Measurements from ENCODE around the gene DNM3.

DNM3 gene

GRCh38 chr1:172135978-172136610 is 294.8 kb downstream of the DNM3 start:
- POLR2A ChIA-PET, result no interaction called here
- CTCF ChIA-PET, result no interaction called here
- H3K27me3 ChIP-seq (replicated peaks in 2 of 5; ENCODE audit: control insufficient read depth in 4 of 5, insufficient read depth in 5 of 5, low read length in 4 of 5), result no peaks in the 10 kb centered on the region

GRCh38 chr1:172136925-172137324 is 295.6 kb downstream of the DNM3 start:
- Histone ChIP-seq H3K4me3 (ENCODE audit: control insufficient read depth in 1 of 7, extremely low read depth in 1 of 7, insufficient read depth in 4 of 7, low read depth in 2 of 7, low read length in 6 of 7) (no peak overlapping the region), H3K36me3 (ENCODE audit: control insufficient read depth in 4 of 4, insufficient read depth in 4 of 4, low read length in 3 of 4) (no peaks in the 10 kb centered on the region), H3K9me3 (ENCODE audit: control extremely low read depth in 1 of 5, control insufficient read depth in 4 of 5, insufficient read depth in 2 of 5, low read depth in 1 of 5, low read length in 4 of 5) (no peaks in the 10 kb centered on the region), H3K4me1 (ENCODE audit: control extremely low read depth in 1 of 4, control insufficient read depth in 4 of 4, insufficient read depth in 4 of 4, low read length in 3 of 4) (no peaks in the 10 kb centered on the region), H3K27ac (ENCODE audit: insufficient read depth in 1 of 2, low read depth in 1 of 2, low read length in 2 of 2, poor library complexity in 1 of 2, severe bottlenecking in 2 of 2) (no peak overlapping the region), H3K27me3 (replicated peaks in 2 of 5; ENCODE audit: control insufficient read depth in 4 of 5, insufficient read depth in 5 of 5, low read length in 4 of 5) (no peaks in the 10 kb centered on the region)
- 94% methylated on average over 3 of the region's 5 CpGs for WGBS (ENCODE audit: insufficient coverage)
- DNase-seq, result no peak
- ChIA-PET CTCF (no interaction called here), POLR2A (no interaction called here)

More at GRCh38 chr1:172135978-172136610, 294.8 kb downstream of the DNM3 start:
- Histone ChIP-seq H3K4me3 (ENCODE audit: control insufficient read depth in 1 of 7, extremely low read depth in 1 of 7, insufficient read depth in 4 of 7, low read depth in 2 of 7, low read length in 6 of 7) (no peak overlapping the region), H3K9me3 (ENCODE audit: control extremely low read depth in 1 of 5, control insufficient read depth in 4 of 5, insufficient read depth in 2 of 5, low read depth in 1 of 5, low read length in 4 of 5) (no peaks in the 10 kb centered on the region), H3K4me1 (ENCODE audit: control extremely low read depth in 1 of 4, control insufficient read depth in 4 of 4, insufficient read depth in 4 of 4, low read length in 3 of 4) (no peaks in the 10 kb centered on the region), H3K27ac (ENCODE audit: insufficient read depth in 1 of 2, low read depth in 1 of 2, low read length in 2 of 2, poor library complexity in 1 of 2, severe bottlenecking in 2 of 2) (no peak overlapping the region), H3K36me3 (ENCODE audit: control insufficient read depth in 4 of 4, insufficient read depth in 4 of 4, low read length in 3 of 4) (no peaks in the 10 kb centered on the region)
- 100% methylated on average over 1 of the region's 4 CpGs for WGBS (ENCODE audit: insufficient coverage)
- DNase-seq, result no peak

- Histone ChIP-seq H3K36me3 (ENCODE audit: control insufficient read depth in 4 of 4, insufficient read depth in 4 of 4, low read length in 3 of 4) (no peaks in the 10 kb centered on the region), H3K27ac (ENCODE audit: insufficient read depth in 1 of 2, low read depth in 1 of 2, low read length in 2 of 2, poor library complexity in 1 of 2, severe bottlenecking in 2 of 2) (no peak overlapping the region), H3K9me3 (ENCODE audit: control extremely low read depth in 1 of 5, control insufficient read depth in 4 of 5, insufficient read depth in 2 of 5, low read depth in 1 of 5, low read length in 4 of 5) (no peaks in the 10 kb centered on the region), H3K4me3 (ENCODE audit: control insufficient read depth in 1 of 7, extremely low read depth in 1 of 7, insufficient read depth in 4 of 7, low read depth in 2 of 7, low read length in 6 of 7) (no peak overlapping the region), H3K4me1 (ENCODE audit: control extremely low read depth in 1 of 4, control insufficient read depth in 4 of 4, insufficient read depth in 4 of 4, low read length in 3 of 4) (no peaks in the 10 kb centered on the region), H3K27me3 (replicated peaks in 2 of 5; ENCODE audit: control insufficient read depth in 4 of 5, insufficient read depth in 5 of 5, low read length in 4 of 5) (no peaks in the 10 kb centered on the region)
- CTCF ChIA-PET, result no interaction called here
- POLR2A ChIA-PET, result no interaction called here
- no peak for DNase-seq
- no CpG with 5 or more reads among the region's 3 CpGs for WGBS (ENCODE audit: insufficient coverage)
Measured at GRCh38 chr1:172137703-172138454, 296.6 kb downstream of the DNM3 start.

- no peaks in the 10 kb centered on the region for H3K27me3 ChIP-seq (replicated peaks in 2 of 5; ENCODE audit: control insufficient read depth in 4 of 5, insufficient read depth in 5 of 5, low read length in 4 of 5)
- no peaks in the 10 kb centered on the region for H3K36me3 ChIP-seq (ENCODE audit: control insufficient read depth in 4 of 4, insufficient read depth in 4 of 4, low read length in 3 of 4)
- H3K4me3 ChIP-seq (ENCODE audit: control insufficient read depth in 1 of 7, extremely low read depth in 1 of 7, insufficient read depth in 4 of 7, low read depth in 2 of 7, low read length in 6 of 7), result no peak overlapping the region
- no peak overlapping the region for H3K27ac ChIP-seq (ENCODE audit: insufficient read depth in 1 of 2, low read depth in 1 of 2, low read length in 2 of 2, poor library complexity in 1 of 2, severe bottlenecking in 2 of 2)
- DNase-seq, result no peak
- no peaks in the 10 kb centered on the region for H3K9me3 ChIP-seq (ENCODE audit: control extremely low read depth in 1 of 5, control insufficient read depth in 4 of 5, insufficient read depth in 2 of 5, low read depth in 1 of 5, low read length in 4 of 5)
- ChIA-PET CTCF (no interaction called here), POLR2A (no interaction called here)
- 100% methylated on average over 1 of the region's 2 CpGs for WGBS (ENCODE audit: insufficient coverage)
- H3K4me1 ChIP-seq (ENCODE audit: control extremely low read depth in 1 of 4, control insufficient read depth in 4 of 4, insufficient read depth in 4 of 4, low read length in 3 of 4), result no peaks in the 10 kb centered on the region
Measured at GRCh38 chr1:172138634-172139033, 297.3 kb downstream of the DNM3 start.

GRCh38 chr1:172139196-172139595 is 297.9 kb downstream of the DNM3 start:
- Histone ChIP-seq H3K36me3 (ENCODE audit: control insufficient read depth in 4 of 4, insufficient read depth in 4 of 4, low read length in 3 of 4) (no peaks in the 10 kb centered on the region), H3K4me3 (ENCODE audit: control insufficient read depth in 1 of 7, extremely low read depth in 1 of 7, insufficient read depth in 4 of 7, low read depth in 2 of 7, low read length in 6 of 7) (no peak overlapping the region), H3K27ac (ENCODE audit: insufficient read depth in 1 of 2, low read depth in 1 of 2, low read length in 2 of 2, poor library complexity in 1 of 2, severe bottlenecking in 2 of 2) (no peak overlapping the region), H3K9me3 (ENCODE audit: control extremely low read depth in 1 of 5, control insufficient read depth in 4 of 5, insufficient read depth in 2 of 5, low read depth in 1 of 5, low read length in 4 of 5) (no peaks in the 10 kb centered on the region), H3K27me3 (replicated peaks in 2 of 5; ENCODE audit: control insufficient read depth in 4 of 5, insufficient read depth in 5 of 5, low read length in 4 of 5) (no peaks in the 10 kb centered on the region), H3K4me1 (ENCODE audit: control extremely low read depth in 1 of 4, control insufficient read depth in 4 of 4, insufficient read depth in 4 of 4, low read length in 3 of 4) (no peaks in the 10 kb centered on the region)
- no CpG with 5 or more reads among the region's 1 CpG for WGBS (ENCODE audit: insufficient coverage)
- no peak for DNase-seq
- ChIA-PET POLR2A (no interaction called here), CTCF (interaction anchor here (1.2 kb wide), 1 partner anchor 10 kb away, joined by 5 read pairs; no protein-coding TSS in a partner anchor)

GRCh38 chr1:172140072-172140471 is 298.8 kb downstream of the DNM3 start:
- H3K9me3 ChIP-seq (ENCODE audit: control extremely low read depth in 1 of 5, control insufficient read depth in 4 of 5, insufficient read depth in 2 of 5, low read depth in 1 of 5, low read length in 4 of 5), result no peaks in the 10 kb centered on the region
- no peak overlapping the region for H3K27ac ChIP-seq (ENCODE audit: insufficient read depth in 1 of 2, low read depth in 1 of 2, low read length in 2 of 2, poor library complexity in 1 of 2, severe bottlenecking in 2 of 2)
- peaks cover 0 to 6% (median 6%) of the 10 kb centered on the region in 4 experiments for H3K4me1 ChIP-seq (ENCODE audit: control extremely low read depth in 1 of 4, control insufficient read depth in 4 of 4, insufficient read depth in 4 of 4, low read length in 3 of 4)
- no peaks in the 10 kb centered on the region for H3K27me3 ChIP-seq (replicated peaks in 2 of 5; ENCODE audit: control insufficient read depth in 4 of 5, insufficient read depth in 5 of 5, low read length in 4 of 5)
- WGBS (ENCODE audit: insufficient coverage), result 100% methylated on average over 1 of the region's 3 CpGs
- ChIA-PET POLR2A (interaction anchor here (0.6 kb wide), 1 partner anchor 204 kb away, joined by 4 read pairs; no protein-coding TSS in a partner anchor), CTCF (interaction anchor here (0.6 to 1.2 kb wide), 2 partner anchors 9 to 116 kb away, joined by 4 to 5 read pairs; no protein-coding TSS in a partner anchor)
- no peak overlapping the region for H3K4me3 ChIP-seq (ENCODE audit: control insufficient read depth in 1 of 7, extremely low read depth in 1 of 7, insufficient read depth in 4 of 7, low read depth in 2 of 7, low read length in 6 of 7)
- no peak for DNase-seq
- H3K36me3 ChIP-seq (ENCODE audit: control insufficient read depth in 4 of 4, insufficient read depth in 4 of 4, low read length in 3 of 4), result no peaks in the 10 kb centered on the region

GRCh38 chr1:172140591-172140990 is 299.3 kb downstream of the DNM3 start:
- no peak for DNase-seq
- POLR2A ChIA-PET, result no interaction called here
- Histone ChIP-seq H3K4me1 (ENCODE audit: control extremely low read depth in 1 of 4, control insufficient read depth in 4 of 4, insufficient read depth in 4 of 4, low read length in 3 of 4) (peaks cover 0 to 11% (median 7%) of the 10 kb centered on the region in 4 experiments), H3K27ac (ENCODE audit: insufficient read depth in 1 of 2, low read depth in 1 of 2, low read length in 2 of 2, poor library complexity in 1 of 2, severe bottlenecking in 2 of 2) (no peak overlapping the region), H3K36me3 (ENCODE audit: control insufficient read depth in 4 of 4, insufficient read depth in 4 of 4, low read length in 3 of 4) (no peaks in the 10 kb centered on the region), H3K4me3 (ENCODE audit: control insufficient read depth in 1 of 7, extremely low read depth in 1 of 7, insufficient read depth in 4 of 7, low read depth in 2 of 7, low read length in 6 of 7) (no peak overlapping the region), H3K9me3 (ENCODE audit: control extremely low read depth in 1 of 5, control insufficient read depth in 4 of 5, insufficient read depth in 2 of 5, low read depth in 1 of 5, low read length in 4 of 5) (no peaks in the 10 kb centered on the region), H3K27me3 (replicated peaks in 2 of 5; ENCODE audit: control insufficient read depth in 4 of 5, insufficient read depth in 5 of 5, low read length in 4 of 5) (no peaks in the 10 kb centered on the region)
- CTCF ChIA-PET, result no interaction called here

All from common myeloid progenitor, CD34-positive (primary cell).